ENCODE data around the gene CELF3. TPM values are rescaled to one million over a fixed set of nuclear protein-coding genes. Genes with fewer than 3 reads are reported as not detected.

Gene CELF3
- polyA plus RNA-seq, 1 of the 3 experiments (the other 2 are of a cell fraction) = 0.25 TPM

GRCh38 chr1:151711044-151711800, 5.4 kb downstream of the CELF3 start (continued):
- no peak for TF ChIP-seq FOSL2 (IDR thresholded peaks at IDR 0.05; ENCODE audit: borderline replicate concordance, low read depth)

- Histone ChIP-seq H3K27me3 (ENCODE audit: insufficient read depth) (peaks cover 4% of the 10 kb centered on the region; the same call in 1 of the 2 replicates), H4K20me1 (ENCODE audit: insufficient read depth) (no peaks in the 10 kb centered on the region), H3K4me3 (ENCODE audit: low read depth in 2 of 2, low read length in 1 of 2) (no peak overlapping the region), H3F3A (replicated peaks; ENCODE audit: insufficient read depth) (no peaks in the 10 kb centered on the region), H3K79me2 (ENCODE audit: insufficient read depth) (no peaks in the 10 kb centered on the region), H3K4me2 (no peak overlapping the region), H3K9ac (no peak overlapping the region), H3K4me1 (ENCODE audit: control insufficient read depth in 1 of 2, insufficient read depth in 2 of 2, low read depth in 1 of 2, low read length in 1 of 2) (peaks cover 0 to 42% of the 10 kb centered on the region in 2 experiments; a peak in 1 of 4 replicates), H3K9me3 (no peaks in the 10 kb centered on the region), H3K27ac (ENCODE audit: low read depth in 2 of 2, low read length in 1 of 2) (peak overlapping the region in 1 of 2 experiments; percentile 79; a peak in 2 of 4 replicates), H3K36me3 (replicated peaks in 1 of 2; ENCODE audit: control insufficient read depth in 1 of 2, insufficient read depth in 2 of 2, low read length in 1 of 2) (no peaks in the 10 kb centered on the region), H2AFZ (ENCODE audit: low read depth) (no peak overlapping the region), H3K9me2 (no peaks in the 10 kb centered on the region)
- CTCF ChIA-PET = interaction anchor here (1.2 to 2.4 kb wide), 2 partner anchors 17 to 18 kb away, joined by 5 to 13 read pairs; no protein-coding TSS in a partner anchor
- 36% methylated on average over 15 of the region's 15 CpGs for WGBS (ENCODE audit: low lambda C conversion rate)
- peak; percentile 94 for DNase-seq
- TF ChIP-seq JUND (IDR thresholded peaks at IDR 0.05) = no peak
- no peak for TF ChIP-seq SIN3A (IDR thresholded peaks at IDR 0.05; ENCODE audit: borderline replicate concordance, low read depth, low read length)
- no peak for TF ChIP-seq MAX (IDR thresholded peaks at IDR 0.05; ENCODE audit: low read depth)
- TF ChIP-seq CHD2 (IDR thresholded peaks at IDR 0.05; ENCODE audit: low read length, partially characterized antibody) = peak; percentile 66
- peak; percentile 47; the same call in 1 of the 2 replicates for TF ChIP-seq RFX5 (IDR thresholded peaks at IDR 0.05; ENCODE audit: low read length)
- no peak for TF ChIP-seq PBX3 (IDR thresholded peaks at IDR 0.05)
- TF ChIP-seq IRF3 (IDR thresholded peaks at IDR 0.05; ENCODE audit: low read depth, low read length) = no peak
- TF ChIP-seq GABPA (IDR thresholded peaks at IDR 0.05; ENCODE audit: low read depth) = no peak
- TF ChIP-seq RAD21 (IDR thresholded peaks at IDR 0.05; ENCODE audit: low read length) = no peak
- 0 out of 2 replicates have a peak, but pooled peaks have one; percentile 30 for TF ChIP-seq RCOR1 (IDR thresholded peaks at IDR 0.05; ENCODE audit: low read length)
- peak; percentile 93 for TF ChIP-seq MXI1 (IDR thresholded peaks at IDR 0.05; ENCODE audit: low read depth, low read length)
- no peak for TF ChIP-seq TEAD4 (IDR thresholded peaks at IDR 0.05; ENCODE audit: borderline replicate concordance, insufficient read depth)
- peak in 1 of 2 experiments; percentile 24; a peak in 1 of 4 replicates for TF ChIP-seq EP300 (IDR thresholded peaks at IDR 0.05; ENCODE audit: borderline replicate concordance in 1 of 2, low read depth in 1 of 2, low read length in 1 of 2)
- TF ChIP-seq CTCF (IDR thresholded peaks at IDR 0.05) = no peak
- TF ChIP-seq USF2 (IDR thresholded peaks at IDR 0.05; ENCODE audit: borderline replicate concordance, low read depth, low read length) = no peak
- no peak for TF ChIP-seq USF1 (IDR thresholded peaks at IDR 0.05; ENCODE audit: borderline replicate concordance, low read depth)
- POLR2A ChIA-PET = interaction anchor here (1.3 kb wide), 1 partner anchor 10 kb away, joined by 4 read pairs; no protein-coding TSS in a partner anchor
Measured at GRCh38 chr1:151710187-151710840, 6.3 kb downstream of the CELF3 start.

All from SK-N-SH (cell line).